ENCODE data around the gene ATF7IP2.

Gene ATF7IP2

DNA sequence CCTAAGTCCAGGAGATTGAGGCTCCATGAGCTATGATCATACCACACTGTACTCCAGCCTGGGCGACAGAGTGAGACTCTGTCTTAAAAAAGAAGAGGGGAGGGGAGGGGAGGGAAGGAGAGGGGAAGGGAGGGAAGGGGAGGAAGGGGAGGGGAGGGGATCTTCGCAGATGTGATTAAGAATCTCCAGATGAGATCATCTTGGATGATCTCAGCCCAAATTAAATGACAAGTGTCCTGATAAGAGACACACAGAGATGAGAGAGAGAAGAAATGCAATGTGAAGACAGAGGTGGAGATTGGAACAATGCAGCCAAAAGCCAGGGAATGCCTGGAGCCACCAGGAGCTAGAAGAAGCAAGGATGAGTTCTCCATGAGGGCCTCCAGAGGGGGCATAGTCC, 124.4 kb downstream of the ATF7IP2 start:
- no peak for DNase-seq (ENCODE audit: low read depth, low spot score)

DNA sequence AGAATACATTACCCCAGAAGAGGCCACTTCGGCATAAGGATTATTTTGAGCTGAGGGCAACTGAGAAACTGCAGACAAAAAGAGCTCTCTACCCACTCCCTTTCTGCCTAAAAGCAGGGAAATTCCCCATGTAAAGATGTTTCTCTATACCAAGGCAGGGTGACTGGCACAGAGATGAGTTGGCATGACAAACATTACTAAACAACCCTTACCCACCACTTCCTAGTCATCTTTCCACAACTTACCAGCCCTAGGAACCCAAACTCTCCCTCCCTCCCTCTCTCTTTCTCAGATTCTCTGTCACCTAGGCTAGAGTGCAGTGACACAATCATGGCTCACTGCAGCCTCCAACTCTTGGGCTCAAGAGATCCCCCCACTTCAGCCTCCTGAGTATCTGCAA, 126.0 kb downstream of the ATF7IP2 start:
- no peak for DNase-seq (ENCODE audit: low read depth, low spot score)

DNA sequence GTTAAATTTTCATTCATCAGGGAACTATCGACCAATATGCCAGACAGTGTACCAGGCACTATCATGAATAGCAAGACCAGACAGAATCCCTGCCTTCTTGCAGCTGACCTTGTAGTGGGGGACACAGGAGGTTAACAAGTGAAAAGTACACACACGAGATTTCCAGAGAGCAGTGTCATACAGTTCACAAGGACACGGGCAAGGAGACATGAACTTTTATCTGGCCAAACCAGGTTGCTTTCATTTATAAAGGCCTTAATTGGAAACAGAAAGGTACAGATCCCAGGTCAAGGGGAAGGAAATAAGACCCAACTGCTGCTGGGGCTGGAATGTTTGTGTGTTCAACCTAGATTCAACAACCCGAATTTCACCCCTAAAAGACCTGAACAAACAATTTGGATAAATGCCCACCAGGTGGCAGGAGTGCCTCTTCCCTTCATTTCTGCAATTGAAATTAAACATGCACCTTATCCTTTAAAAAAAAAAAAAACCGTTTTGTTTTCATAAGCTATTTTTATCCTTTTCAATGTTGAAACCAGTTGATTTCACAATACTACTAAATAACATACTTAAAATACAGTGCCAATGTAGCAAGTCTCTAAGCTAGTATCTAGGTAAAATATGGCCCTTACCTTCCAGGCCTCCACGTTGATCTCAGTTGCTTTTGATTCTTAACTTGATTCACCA, 128.7 kb downstream of the ATF7IP2 start:
- no peak for DNase-seq (ENCODE audit: low read depth, low spot score)

- DNase-seq (ENCODE audit: low read depth, low spot score) = no peak
These were observed 132.0 kb downstream of the ATF7IP2 start for GRCh38 chr16:10517868-10518267.

- no peak for DNase-seq (ENCODE audit: low read depth, low spot score)
These were observed 132.7 kb downstream of the ATF7IP2 start for GRCh38 chr16:10518479-10519041.

DNA sequence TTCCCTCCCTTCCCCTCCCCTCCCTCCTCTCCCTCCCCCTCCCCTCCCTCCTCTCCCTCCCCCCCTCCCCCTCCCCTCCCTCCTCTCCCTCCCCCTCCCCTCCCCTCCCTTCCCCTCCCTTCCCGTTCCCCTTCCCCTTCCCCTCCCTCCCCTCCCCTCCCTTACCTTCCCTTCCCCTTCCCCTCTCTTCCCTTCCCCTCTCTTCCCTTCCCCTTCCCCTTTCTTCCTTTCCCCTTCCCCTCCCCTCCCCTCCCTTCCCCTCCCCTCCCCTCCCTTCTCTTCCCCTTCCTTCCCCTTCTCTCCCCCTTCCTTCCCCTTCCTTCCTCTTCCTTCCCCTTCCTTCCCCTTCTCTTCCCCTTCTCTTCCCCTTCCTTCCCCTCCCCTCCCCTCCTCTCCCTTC, 133.4 kb downstream of the ATF7IP2 start:
- no peak for DNase-seq (ENCODE audit: low read depth, low spot score)

DNA sequence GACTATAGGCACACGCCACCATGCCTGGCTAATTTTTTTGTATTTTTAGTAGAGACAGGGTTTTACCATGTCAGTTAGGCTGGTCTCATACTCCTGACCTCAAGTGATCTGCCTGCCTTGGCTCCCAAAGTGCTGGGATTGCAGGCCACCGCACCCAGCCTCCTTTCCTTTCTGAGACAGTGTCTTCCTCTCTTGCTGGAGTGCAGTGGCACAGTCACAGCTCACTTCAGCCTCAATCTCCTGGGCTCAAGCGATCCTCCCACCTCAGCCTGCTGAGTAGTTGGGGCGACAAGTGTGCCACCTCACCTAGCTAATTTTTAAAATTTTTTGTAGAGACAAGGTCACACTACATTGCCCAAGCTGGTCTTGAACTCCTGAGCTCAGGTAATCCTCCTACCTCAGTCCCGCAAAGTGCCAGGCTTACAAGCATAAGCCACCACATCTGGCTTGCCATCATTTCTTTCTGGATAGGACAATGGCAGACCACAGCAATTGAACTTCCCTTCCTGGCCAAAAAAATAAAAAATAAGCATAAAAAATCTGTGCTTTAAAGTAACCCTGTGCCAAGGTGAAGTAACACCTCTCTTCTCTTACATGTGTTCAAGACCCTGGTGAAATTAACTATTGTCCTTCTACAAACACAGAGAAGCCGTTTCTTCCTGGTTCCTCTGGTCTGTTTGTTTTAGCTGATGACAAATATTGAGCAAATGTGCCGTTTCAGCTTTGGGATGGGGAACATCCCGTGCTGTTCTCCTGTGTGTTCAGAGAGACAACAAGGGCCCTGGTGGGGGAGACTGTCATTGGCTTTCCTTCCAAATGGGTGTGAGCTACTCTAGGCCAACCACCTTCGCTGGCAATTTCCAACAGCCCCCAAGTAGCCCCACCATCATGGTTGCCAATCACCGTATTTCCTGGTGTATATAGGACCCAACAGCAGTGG, 134.3 kb downstream of the ATF7IP2 start:
- no peak for DNase-seq (ENCODE audit: low read depth, low spot score)

GRCh38 chr16:10520869-10521578, 135.2 kb downstream of the ATF7IP2 start:
- no peak for DNase-seq (ENCODE audit: low read depth, low spot score)

GRCh38 chr16:10521681-10522274, 135.9 kb downstream of the ATF7IP2 start:
- no peak for DNase-seq (ENCODE audit: low read depth, low spot score)

- DNase-seq (ENCODE audit: low read depth, low spot score) = no peak
These were observed 137.1 kb downstream of the ATF7IP2 start for GRCh38 chr16:10522966-10523365.

GRCh38 chr16:10525214-10525825, 139.5 kb downstream of the ATF7IP2 start:
- DNase-seq (ENCODE audit: low read depth, low spot score) = no peak

- no peak for DNase-seq (ENCODE audit: low read depth, low spot score)
These were observed 141.1 kb downstream of the ATF7IP2 start for GRCh38 chr16:10526962-10527361.

DNA sequence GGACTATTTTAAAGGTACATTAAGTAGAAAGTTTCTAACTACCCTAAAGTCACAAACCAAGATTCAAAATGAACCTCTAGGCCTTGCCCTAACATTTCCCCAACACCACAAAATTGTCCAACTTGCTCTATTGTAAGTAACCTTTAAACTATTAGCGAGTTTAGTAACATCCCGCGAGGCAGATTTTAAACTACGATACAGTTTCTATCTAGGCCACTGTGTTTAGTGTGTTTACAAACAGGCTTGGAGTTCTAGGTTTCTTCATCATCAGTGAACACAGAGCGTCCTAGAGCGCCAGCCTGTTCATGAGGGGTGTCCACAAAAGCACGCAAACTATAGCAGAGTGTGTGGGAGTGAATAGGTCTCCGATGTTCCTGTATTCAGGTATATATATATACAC, 142.8 kb downstream of the ATF7IP2 start:
- DNase-seq (ENCODE audit: low read depth, low spot score) = no peak

- DNase-seq (ENCODE audit: low read depth, low spot score) = no peak
These were observed 144.2 kb downstream of the ATF7IP2 start for GRCh38 chr16:10529895-10530669.

- DNase-seq (ENCODE audit: low read depth, low spot score) = no peak
These were observed 144.8 kb downstream of the ATF7IP2 start for GRCh38 chr16:10530685-10531084.

DNA sequence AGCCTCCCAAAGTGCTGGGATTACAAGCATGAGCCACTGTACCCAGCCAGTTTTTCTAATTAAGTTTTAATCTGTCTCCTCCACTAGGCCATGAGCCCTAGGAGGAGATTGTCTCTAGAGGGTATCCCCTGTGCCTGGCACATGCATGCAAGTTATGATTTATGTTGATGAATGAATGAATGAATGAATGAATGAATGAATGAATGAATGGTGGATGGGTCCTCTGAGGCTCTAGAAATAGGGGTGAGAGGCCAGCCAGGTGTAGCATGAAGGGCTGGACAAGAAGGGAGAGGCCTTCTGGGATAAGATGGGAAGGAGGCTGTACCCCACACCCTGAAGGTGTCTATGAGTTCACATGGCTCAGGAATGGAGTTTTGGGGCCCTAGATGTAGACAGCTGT, 145.7 kb downstream of the ATF7IP2 start:
- no peak for DNase-seq (ENCODE audit: low read depth, low spot score)
